BLaER1 (cell line): ENCODE results near the gene ZNF44.
"Not testable (repeated sequence)": the region's sequence is repeated elsewhere in the genome, so short reads cannot be mapped to it uniquely, and the experiment has no call there.

ENCODE experiments used
- H3K27ac ChIP-seq: shearing (Covaris generic); formaldehyde crosslinking; 2 replicates; pipeline ENCODE4 v1.8.1; 2022
- H3K27me3 ChIP-seq: shearing (Covaris generic); formaldehyde crosslinking; 2 replicates; pipeline ENCODE4 v1.8.1; 2022
- H3K36me3 ChIP-seq: shearing (Covaris generic); formaldehyde crosslinking; 2 replicates; pipeline ENCODE4 v1.8.1; 2022
- H3K4me1 ChIP-seq: shearing (Covaris generic); formaldehyde crosslinking; 2 replicates; pipeline ENCODE4 v1.8.1; 2022
- H3K4me2 ChIP-seq: shearing (Covaris generic); formaldehyde crosslinking; 2 replicates; pipeline ENCODE4 v1.8.1; 2022
- H3K4me3 ChIP-seq: shearing (Covaris generic); formaldehyde crosslinking; 2 replicates; pipeline ENCODE4 v1.8.1; 2022
- H3K9ac ChIP-seq: shearing (Covaris generic); formaldehyde crosslinking; 2 replicates; pipeline ENCODE4 v1.8.1; 2022
- H3K9me3 ChIP-seq: shearing (Covaris generic); formaldehyde crosslinking; 2 replicates; pipeline ENCODE4 v1.8.1; 2022
- H4K20me1 ChIP-seq: shearing (Covaris generic); formaldehyde crosslinking; 2 replicates; pipeline ENCODE4 v1.8.1; 2022
- Cebpa-rat ChIP-seq: shearing (Covaris generic); IDR thresholded peaks from 2 replicates; pipeline ENCODE4 v1.8.1; 2022

Gene ZNF44

GRCh38 chr19:12294249-12295158 lies at the start of gene ZNF44:
ZNF44 (minus strand) TSS chr19:12294883; CDS start chr19:12294694, 189 bp downstream.
- Histone ChIP-seq H3K4me1 (peaks cover 9% of the 10 kb centered on the region), H3K4me3 (peak within 1 kb of the TSS; percentile 98), H3K27ac (peak within 1 kb of the TSS; percentile 86), H3K9me3 (peaks cover 7% of the 10 kb centered on the region; the same call in 1 of the 2 replicates), H3K36me3 (peaks cover 24% of the 10 kb centered on the region), H3K4me2 (peak within 1 kb of the TSS; percentile 96), H3K9ac (peak within 1 kb of the TSS; percentile 90), H3K27me3 (no peaks in the 10 kb centered on the region), H4K20me1 (peaks cover 12% of the 10 kb centered on the region; the same call in 1 of the 2 replicates)
- no peak for TF ChIP-seq Cebpa-rat

- no peaks in the 10 kb centered on the region for H3K27me3 ChIP-seq
- H3K4me3 ChIP-seq, result peak within 1 kb of the TSS; percentile 80
- H3K36me3 ChIP-seq, result no peaks in the 10 kb centered on the region
- H3K4me2 ChIP-seq, result peak within 1 kb of the TSS; percentile 92
- TF ChIP-seq Cebpa-rat, result no peak
- peak within 1 kb of the TSS; percentile 80 for H3K27ac ChIP-seq
- H3K4me1 ChIP-seq, result peaks cover 25% of the 10 kb centered on the region
- peaks cover 12% of the 10 kb centered on the region; the same call in 1 of the 2 replicates for H3K9me3 ChIP-seq
- peak within 1 kb of the TSS; percentile 86 for H3K9ac ChIP-seq
- no peaks in the 10 kb centered on the region for H4K20me1 ChIP-seq
These were observed 38.8 kb upstream of the ZNF44 start, which contains the start of gene ZNF563 for GRCh38 chr19:12333162-12334159. ZNF563 (minus strand) TSS chr19:12333633; CDS start chr19:12333482, 151 bp downstream.

GRCh38 chr19:12331211-12331941 lies 36.7 kb upstream of the ZNF44 start:
- Histone ChIP-seq H3K4me2 (peak overlapping the region; percentile 92), H3K9me3 (0 out of 2 replicates have a peak, but pooled peaks cover 10% of the 10 kb centered on the region), H4K20me1 (no peaks in the 10 kb centered on the region), H3K4me1 (peaks cover 25% of the 10 kb centered on the region), H3K36me3 (no peaks in the 10 kb centered on the region), H3K27ac (no peak overlapping the region), H3K27me3 (no peaks in the 10 kb centered on the region), H3K4me3 (no peak overlapping the region), H3K9ac (no peak overlapping the region)
- TF ChIP-seq Cebpa-rat, result no peak

GRCh38 chr19:12330340-12330739 lies 35.7 kb upstream of the ZNF44 start:
- Histone ChIP-seq H3K27me3 (no peaks in the 10 kb centered on the region), H3K9me3 (peaks cover 12% of the 10 kb centered on the region; the same call in 1 of the 2 replicates), H4K20me1 (no peaks in the 10 kb centered on the region), H3K4me3 (no peak overlapping the region), H3K4me2 (no peak overlapping the region), H3K27ac (no peak overlapping the region), H3K4me1 (peaks cover 25% of the 10 kb centered on the region), H3K9ac (no peak overlapping the region), H3K36me3 (no peaks in the 10 kb centered on the region)
- no peak for TF ChIP-seq Cebpa-rat

- no peak overlapping the region for H3K4me2 ChIP-seq
- H3K4me3 ChIP-seq, result no peak overlapping the region
- H3K4me1 ChIP-seq, result no peaks in the 10 kb centered on the region
- no peaks in the 10 kb centered on the region for H3K27me3 ChIP-seq
- H4K20me1 ChIP-seq, result no peaks in the 10 kb centered on the region
- no peak overlapping the region for H3K9ac ChIP-seq
- peaks cover 31% of the 10 kb centered on the region for H3K36me3 ChIP-seq
- H3K9me3 ChIP-seq, result peaks cover 58% of the 10 kb centered on the region
- no peak for TF ChIP-seq Cebpa-rat
- H3K27ac ChIP-seq, result no peak overlapping the region
These were observed 31.0 kb upstream of the ZNF44 start for GRCh38 chr19:12325690-12326089.

GRCh38 chr19:12318782-12319413 lies 24.2 kb upstream of the ZNF44 start:
- Histone ChIP-seq H3K9me3 (peaks cover 92% of the 10 kb centered on the region), H3K27ac (no peak overlapping the region), H3K27me3 (no peaks in the 10 kb centered on the region), H3K36me3 (peaks cover 59% of the 10 kb centered on the region), H3K4me1 (no peaks in the 10 kb centered on the region), H4K20me1 (no peaks in the 10 kb centered on the region), H3K9ac (no peak overlapping the region), H3K4me3 (no peak overlapping the region), H3K4me2 (no peak overlapping the region)
- no peak for TF ChIP-seq Cebpa-rat

- Histone ChIP-seq H3K27ac (no peak overlapping the region), H4K20me1 (no peaks in the 10 kb centered on the region), H3K4me3 (no peak overlapping the region), H3K4me2 (no peak overlapping the region), H3K4me1 (no peaks in the 10 kb centered on the region), H3K9me3 (peaks cover 54% of the 10 kb centered on the region), H3K36me3 (peaks cover 22% of the 10 kb centered on the region), H3K9ac (no peak overlapping the region), H3K27me3 (no peaks in the 10 kb centered on the region)
- TF ChIP-seq Cebpa-rat, result no peak
These were observed 19.9 kb upstream of the ZNF44 start for GRCh38 chr19:12314553-12314952.

- H3K4me2 ChIP-seq, H3K4me1 ChIP-seq, H4K20me1 ChIP-seq, H3K9ac ChIP-seq, H3K27me3 ChIP-seq, H3K4me3 ChIP-seq, H3K27ac ChIP-seq, H3K36me3 ChIP-seq: not testable (repeated sequence)
- peaks cover 19% of the 10 kb centered on the region for H3K9me3 ChIP-seq
These were observed 14.2 kb upstream of the ZNF44 start for GRCh38 chr19:12308891-12309290.

GRCh38 chr19:12295191-12295590 lies 508 bp upstream of the ZNF44 start:
- Histone ChIP-seq H3K4me2 (peak overlapping the region; percentile 48), H3K27ac (peak overlapping the region; percentile 86), H3K9ac (peak overlapping the region; percentile 90), H3K4me1 (peaks cover 9% of the 10 kb centered on the region), H3K4me3 (peak overlapping the region; percentile 98), H3K9me3 (peaks cover 6% of the 10 kb centered on the region; the same call in 1 of the 2 replicates), H4K20me1 (peaks cover 12% of the 10 kb centered on the region; the same call in 1 of the 2 replicates), H3K36me3 (peaks cover 19% of the 10 kb centered on the region), H3K27me3 (no peaks in the 10 kb centered on the region)
- no peak for TF ChIP-seq Cebpa-rat
